Measurements from ENCODE around the gene THRA. TPM values are rescaled to one million over a fixed set of nuclear protein-coding genes. Genes with fewer than 3 reads are reported as not detected.

THRA gene
- total RNA-seq, 1 experiment from 2014 or later: 29.3 TPM

GRCh38 chr17:40024901-40025300 lies 37.9 kb upstream of the THRA start:
- no peaks in the 10 kb centered on the region for H3K27me3 Mint-ChIP-seq (ENCODE audit: insufficient read depth, unreplicated experiment)
- intact Hi-C loops (cut with micrococcal nuclease; ENCODE audit: unreplicated experiment): no loop called here
- H3K27me3 ChIP-seq (replicated peaks; ENCODE audit: control insufficient read depth, insufficient read depth, low read length): no peaks in the 10 kb centered on the region
- H3K9me3 ChIP-seq: no peaks in the 10 kb centered on the region
- peaks cover 6% of the 10 kb centered on the region for H3K36me3 ChIP-seq (ENCODE audit: control insufficient read depth, insufficient read depth, low read length)
- CTCF ChIA-PET: no interaction called here
- H3K4me1 Mint-ChIP-seq (ENCODE audit: low read depth, unreplicated experiment): peaks cover 6% of the 10 kb centered on the region
- H3K4me1 ChIP-seq: no peaks in the 10 kb centered on the region
- H3K27ac Mint-ChIP-seq (ENCODE audit: unreplicated experiment): no peak overlapping the region
- H3K4me3 Mint-ChIP-seq (ENCODE audit: unreplicated experiment): no peak overlapping the region
- TF ChIP-seq CTCF (IDR thresholded peaks at IDR 0.05; ENCODE audit: insufficient read depth in 1 of 2, low read depth in 1 of 2, low read length in 1 of 2, severe bottlenecking in 1 of 2, unreplicated experiment in 1 of 2): no peak
- BruUV-seq (replicated peaks): no TSS peak
- no peaks in the 10 kb centered on the region for H3K9me3 Mint-ChIP-seq (ENCODE audit: unreplicated experiment)
- POLR2A ChIA-PET: no interaction called here
- no peak for DNase-seq
- H3K36me3 Mint-ChIP-seq (ENCODE audit: insufficient read depth, unreplicated experiment): peaks cover 64% of the 10 kb centered on the region
- H3K4me3 ChIP-seq (ENCODE audit: low read depth, low read length): no peak overlapping the region

GRCh38 chr17:40025559-40025958 lies 37.2 kb upstream of the THRA start:
- CTCF ChIA-PET: no interaction called here
- Mint-ChIP-seq H3K9me3 (ENCODE audit: unreplicated experiment) (no peaks in the 10 kb centered on the region), H3K27ac (ENCODE audit: unreplicated experiment) (no peak overlapping the region), H3K27me3 (ENCODE audit: insufficient read depth, unreplicated experiment) (no peaks in the 10 kb centered on the region), H3K4me1 (ENCODE audit: low read depth, unreplicated experiment) (peaks cover 6% of the 10 kb centered on the region), H3K4me3 (ENCODE audit: unreplicated experiment) (no peak overlapping the region), H3K36me3 (ENCODE audit: insufficient read depth, unreplicated experiment) (peaks cover 66% of the 10 kb centered on the region)
- BruUV-seq (replicated peaks): no TSS peak
- POLR2A ChIA-PET: no interaction called here
- DNase-seq: no peak
- intact Hi-C loops (cut with micrococcal nuclease; ENCODE audit: unreplicated experiment): no loop called here
- Histone ChIP-seq H3K4me3 (ENCODE audit: low read depth, low read length) (no peak overlapping the region), H3K27me3 (replicated peaks; ENCODE audit: control insufficient read depth, insufficient read depth, low read length) (no peaks in the 10 kb centered on the region), H3K4me1 (no peaks in the 10 kb centered on the region), H3K9me3 (no peaks in the 10 kb centered on the region), H3K36me3 (ENCODE audit: control insufficient read depth, insufficient read depth, low read length) (peaks cover 6% of the 10 kb centered on the region)
- no peak for TF ChIP-seq CTCF (IDR thresholded peaks at IDR 0.05; ENCODE audit: insufficient read depth in 1 of 2, low read depth in 1 of 2, low read length in 1 of 2, severe bottlenecking in 1 of 2, unreplicated experiment in 1 of 2)

- H3K4me1 Mint-ChIP-seq (ENCODE audit: low read depth, unreplicated experiment): peaks cover 6% of the 10 kb centered on the region
- Histone ChIP-seq H3K4me3 (ENCODE audit: low read depth, low read length) (no peak overlapping the region), H3K36me3 (ENCODE audit: control insufficient read depth, insufficient read depth, low read length) (peaks cover 6% of the 10 kb centered on the region), H3K4me1 (no peaks in the 10 kb centered on the region), H3K9me3 (no peaks in the 10 kb centered on the region), H3K27me3 (replicated peaks; ENCODE audit: control insufficient read depth, insufficient read depth, low read length) (no peaks in the 10 kb centered on the region)
- no peak overlapping the region for H3K27ac Mint-ChIP-seq (ENCODE audit: unreplicated experiment)
- no TSS peak for BruUV-seq (replicated peaks)
- H3K9me3 Mint-ChIP-seq (ENCODE audit: unreplicated experiment): no peaks in the 10 kb centered on the region
- H3K36me3 Mint-ChIP-seq (ENCODE audit: insufficient read depth, unreplicated experiment): peaks cover 65% of the 10 kb centered on the region
- intact Hi-C loops (cut with micrococcal nuclease; ENCODE audit: unreplicated experiment): loop anchor here (2.0 kb wide), 1 partner anchor 61 kb away; no protein-coding TSS in a partner anchor
- no peak for TF ChIP-seq CTCF (IDR thresholded peaks at IDR 0.05; ENCODE audit: insufficient read depth in 1 of 2, low read depth in 1 of 2, low read length in 1 of 2, severe bottlenecking in 1 of 2, unreplicated experiment in 1 of 2)
- ChIA-PET POLR2A (no interaction called here), CTCF (interaction anchor here (0.6 to 2.1 kb wide), 4 partner anchors 10 to 208 kb away, joined by 3 to 12 read pairs (median 4); partner anchors contain the start of gene MED24)
- H3K4me3 Mint-ChIP-seq (ENCODE audit: unreplicated experiment): no peak overlapping the region
- no peaks in the 10 kb centered on the region for H3K27me3 Mint-ChIP-seq (ENCODE audit: insufficient read depth, unreplicated experiment)
- no peak for DNase-seq
These were observed 36.6 kb upstream of the THRA start for GRCh38 chr17:40025991-40026815.

All from Caco-2 (cell line).